Stimulated activated CD4-positive, alpha-beta T cell treated with anti-CD3 and anti-CD28 coated beads, Interleukin-1b, Interleukin-23, amount 100 ng/mL, for 4 hours (primary cell): ENCODE results near the gene KMT2C.

ENCODE experiments used
- DNase-seq, 2 donors: peaks; one replicate each; pipeline ENCODE4 v3.0.0-alpha.2; 2020; ENCODE audit warnings: low read depth in 2 of 2

The KMT2C gene

DNA sequence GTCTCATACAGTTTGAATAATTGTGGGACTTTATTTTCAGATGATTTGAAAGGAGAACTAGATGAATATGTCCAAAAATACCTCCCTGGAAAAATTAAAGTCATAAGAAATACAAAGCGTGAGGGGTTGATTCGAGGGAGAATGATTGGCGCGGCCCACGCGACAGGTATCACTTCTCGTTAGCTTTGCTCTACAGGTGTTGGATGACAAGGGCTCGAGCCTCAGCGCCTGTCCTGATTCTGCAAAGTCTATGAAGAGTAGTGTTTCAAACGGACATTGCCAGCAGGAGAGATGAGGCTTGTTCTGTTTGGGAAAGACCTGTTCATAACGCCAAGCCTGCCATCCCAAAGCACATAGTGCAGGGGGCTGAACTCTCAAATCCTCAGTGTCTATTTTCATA, 330.6 kb downstream of the KMT2C start:
- DNase-seq, result no peak

GRCh38 chr7:152103691-152104090, 332.1 kb downstream of the KMT2C start:
- no peak for DNase-seq

GRCh38 chr7:152103066-152103465, 332.7 kb downstream of the KMT2C start:
- no peak for DNase-seq

DNA sequence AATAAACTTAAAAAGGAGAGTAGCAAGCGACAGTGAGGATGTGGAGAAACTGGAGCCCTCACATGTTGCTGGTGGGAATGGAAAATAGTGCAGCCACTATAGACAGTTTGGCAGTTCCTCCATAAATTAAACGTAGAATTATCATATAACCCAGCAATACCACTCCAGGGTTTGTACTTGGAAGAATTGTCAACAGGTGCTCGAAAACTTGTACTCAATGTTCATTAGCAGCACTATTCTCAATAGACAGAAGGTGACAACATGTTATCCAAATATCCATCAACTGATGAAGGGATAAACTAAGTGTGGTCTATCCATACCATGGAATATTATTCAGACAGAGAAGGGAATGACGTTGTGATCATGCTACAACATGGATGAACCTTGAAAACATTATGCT, 338.5 kb downstream of the KMT2C start:
- no peak for DNase-seq

- DNase-seq, result no peak
Measured at GRCh38 chr7:152095771-152096170, 340.0 kb downstream of the KMT2C start.

DNA sequence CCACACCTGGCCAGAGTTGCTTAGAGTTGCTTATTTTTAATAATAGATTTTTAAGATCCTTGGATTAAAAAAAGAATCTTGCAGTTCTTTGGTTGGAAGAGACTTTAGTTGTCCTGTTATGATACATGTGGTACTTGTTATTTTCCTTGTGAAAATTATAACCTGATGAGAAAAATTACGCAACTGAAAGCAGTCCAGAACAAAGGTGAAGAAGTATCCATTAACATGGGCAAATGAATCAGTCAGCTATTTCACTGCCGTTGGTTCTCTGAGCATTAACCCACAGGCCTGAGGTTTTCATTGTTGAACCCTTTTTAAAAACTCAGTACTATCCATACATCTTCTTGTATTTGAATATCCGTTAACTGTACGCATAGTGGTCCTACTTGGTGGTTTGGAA, 342.1 kb downstream of the KMT2C start:
- DNase-seq, result no peak

- DNase-seq, result no peak
Measured at GRCh38 chr7:152090747-152091146, 345.1 kb downstream of the KMT2C start.

GRCh38 chr7:152089183-152089582, 346.6 kb downstream of the KMT2C start:
- no peak for DNase-seq

- no peak for DNase-seq
Measured at GRCh38 chr7:152086513-152086912, 349.3 kb downstream of the KMT2C start.

GRCh38 chr7:152085131-152085530, 350.7 kb downstream of the KMT2C start:
- no peak for DNase-seq
